GOT3 (cell line): ENCODE measurements around the gene MACROH2A1.

Experiments
- DNase-seq: peaks from one replicate; lab custom pipeline; 2025; ENCODE audit warnings: mixed read lengths; lab: John Stamatoyannopoulos, UW

Gene MACROH2A1

DNA sequence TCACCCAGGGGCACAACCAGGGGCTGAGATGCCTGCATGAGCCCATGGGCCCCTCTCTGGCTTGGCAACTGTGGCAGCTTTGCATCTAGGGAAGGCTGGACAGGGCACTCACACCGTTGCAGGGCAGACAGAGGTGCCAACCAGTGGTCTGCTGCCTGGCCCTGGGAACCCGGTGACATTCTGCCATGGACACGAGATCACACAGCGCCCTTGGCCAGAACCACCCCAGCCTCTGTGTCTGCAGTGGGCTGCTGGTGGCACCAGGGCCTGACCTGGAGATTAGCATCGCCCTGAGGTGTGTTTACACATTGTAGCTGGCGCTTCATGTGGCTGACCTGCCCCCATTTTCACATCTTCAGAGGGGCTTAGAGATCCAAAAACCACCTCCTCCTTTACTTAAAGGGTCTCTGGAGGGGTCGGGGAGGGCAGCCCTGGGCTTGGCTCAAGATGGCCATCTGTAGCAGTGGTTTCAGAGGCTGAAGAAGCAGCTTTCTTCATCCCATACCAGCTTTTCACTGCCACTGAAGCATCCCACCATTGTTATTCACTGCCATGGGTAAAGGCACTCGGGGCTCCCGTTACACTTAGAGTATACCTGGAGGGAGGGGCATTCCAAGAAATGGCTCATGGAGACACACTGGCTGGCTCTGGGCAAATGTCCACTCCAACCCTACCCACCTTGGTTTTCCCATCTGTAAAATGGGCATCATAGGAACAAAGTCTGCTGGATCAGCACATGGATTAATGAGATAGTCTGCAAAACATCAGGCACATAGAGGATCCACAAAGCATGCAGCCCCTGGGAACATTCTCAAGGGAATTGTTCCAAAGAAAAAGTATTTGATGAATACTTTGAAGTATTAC, 36.7 kb upstream of the MACROH2A1 start:
- DNase-seq: no peak

DNA sequence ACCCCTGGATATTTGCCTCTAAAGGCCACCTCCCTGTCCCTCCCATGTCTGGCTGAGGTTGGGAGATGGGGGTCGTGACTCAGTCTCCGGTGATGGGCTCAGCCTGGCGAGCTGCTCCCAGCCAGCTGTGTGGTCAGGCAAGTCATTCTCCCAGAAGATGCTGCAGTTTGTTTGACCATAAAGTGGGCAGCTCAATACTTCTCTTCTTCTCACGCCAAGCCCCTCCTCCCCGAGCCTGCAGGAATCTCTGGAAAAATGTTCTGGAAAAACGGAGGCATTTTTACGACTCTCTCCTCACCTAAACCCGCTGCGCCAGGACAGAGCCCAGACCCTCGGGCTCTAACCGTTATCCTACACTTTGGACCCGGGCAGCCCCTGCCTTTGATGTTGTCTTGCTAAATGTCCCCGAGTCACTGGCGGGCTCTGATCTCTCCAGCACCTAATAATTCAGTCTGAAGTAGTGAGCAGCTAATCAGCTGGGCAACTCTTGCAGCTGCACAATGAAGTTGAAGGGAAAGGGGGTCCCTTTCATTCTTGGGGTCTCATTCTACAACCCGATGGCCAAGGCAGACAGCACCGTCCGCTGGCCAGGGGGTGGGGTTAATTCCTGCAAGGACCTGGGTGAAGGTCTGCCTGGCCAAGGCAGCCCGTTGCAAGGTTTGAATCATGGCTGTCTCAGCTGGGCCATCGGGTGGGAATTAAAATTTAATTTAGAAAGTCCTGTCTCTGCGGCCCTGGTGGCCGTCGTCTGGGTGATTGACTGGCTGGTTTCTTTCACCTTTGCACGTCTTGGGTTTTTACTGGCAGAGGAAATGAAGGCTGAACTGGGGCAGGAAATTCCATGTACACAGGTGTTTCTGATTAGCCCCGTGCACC, 35.8 kb upstream of the MACROH2A1 start:
- DNase-seq: no peak

DNA sequence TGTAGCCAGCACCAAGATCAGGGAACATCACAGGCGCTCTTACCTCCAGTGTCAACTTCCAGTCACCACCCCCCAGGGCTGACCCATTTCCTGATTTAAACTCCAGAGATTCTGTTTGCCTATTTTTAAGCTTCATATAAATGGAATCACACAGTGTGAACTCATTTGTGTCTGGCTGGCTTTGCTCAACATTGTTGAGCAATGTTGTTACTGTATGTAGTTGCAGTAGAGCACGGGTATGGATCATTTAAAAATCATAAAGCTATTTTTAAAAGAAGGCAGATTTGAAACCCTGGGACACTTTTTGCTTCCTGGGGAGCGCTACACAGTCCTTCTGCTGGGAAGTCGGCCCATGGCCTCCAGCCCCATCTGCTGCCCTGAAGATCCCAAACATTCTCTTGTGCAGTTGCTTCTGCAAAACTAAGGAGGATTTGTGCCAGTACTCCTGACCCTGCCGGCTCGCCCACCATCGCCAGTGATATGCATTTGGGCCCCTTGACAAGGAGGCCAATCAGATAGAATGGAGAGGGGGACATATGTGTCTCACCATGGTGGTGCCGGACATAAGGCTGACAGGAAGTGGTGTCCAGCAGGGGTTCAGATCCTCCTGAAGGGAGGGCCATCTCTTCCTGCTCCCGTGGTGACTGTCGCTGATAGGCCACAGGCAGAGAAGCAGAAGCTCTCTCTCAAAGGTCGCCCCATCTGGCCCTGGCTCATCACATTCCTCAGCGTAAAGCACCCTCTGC, 34.8 kb upstream of the MACROH2A1 start:
- DNase-seq: no peak

DNA sequence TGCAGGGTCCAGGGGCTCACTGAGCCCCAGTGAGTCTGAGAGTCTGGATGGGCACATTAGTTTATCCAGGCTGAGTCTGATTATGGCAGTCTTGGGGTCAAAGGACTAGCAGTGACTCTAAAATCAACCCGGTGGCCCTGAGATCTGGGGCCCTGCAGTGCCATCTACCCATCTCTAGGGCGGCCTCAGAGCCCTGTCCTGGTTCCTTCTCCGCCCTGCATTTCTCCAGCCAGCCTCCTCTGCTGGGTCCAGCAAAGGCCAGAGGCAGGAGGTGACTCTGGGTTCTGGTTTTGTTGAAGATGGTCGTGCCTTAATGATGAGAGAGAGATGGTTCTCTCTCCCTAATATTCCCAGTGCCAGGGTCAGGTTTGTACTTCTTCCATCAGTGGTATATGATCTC, 33.1 kb upstream of the MACROH2A1 start:
- no peak for DNase-seq

DNA sequence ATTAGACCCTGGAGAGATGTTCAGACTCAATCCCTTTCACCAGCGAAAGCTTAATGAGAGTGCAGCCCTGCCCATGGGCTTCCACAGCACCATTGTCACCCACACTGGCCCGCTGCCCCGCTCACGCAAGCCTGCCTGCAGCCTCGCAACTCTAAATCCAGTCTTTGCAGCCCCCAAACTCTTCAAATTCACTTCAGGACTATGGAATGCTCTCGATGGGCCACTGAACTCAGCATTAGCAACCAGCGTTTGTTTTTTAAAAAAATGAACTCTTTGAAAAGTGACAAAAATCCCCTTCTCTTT, 31.1 kb upstream of the MACROH2A1 start:
- no peak for DNase-seq

DNA sequence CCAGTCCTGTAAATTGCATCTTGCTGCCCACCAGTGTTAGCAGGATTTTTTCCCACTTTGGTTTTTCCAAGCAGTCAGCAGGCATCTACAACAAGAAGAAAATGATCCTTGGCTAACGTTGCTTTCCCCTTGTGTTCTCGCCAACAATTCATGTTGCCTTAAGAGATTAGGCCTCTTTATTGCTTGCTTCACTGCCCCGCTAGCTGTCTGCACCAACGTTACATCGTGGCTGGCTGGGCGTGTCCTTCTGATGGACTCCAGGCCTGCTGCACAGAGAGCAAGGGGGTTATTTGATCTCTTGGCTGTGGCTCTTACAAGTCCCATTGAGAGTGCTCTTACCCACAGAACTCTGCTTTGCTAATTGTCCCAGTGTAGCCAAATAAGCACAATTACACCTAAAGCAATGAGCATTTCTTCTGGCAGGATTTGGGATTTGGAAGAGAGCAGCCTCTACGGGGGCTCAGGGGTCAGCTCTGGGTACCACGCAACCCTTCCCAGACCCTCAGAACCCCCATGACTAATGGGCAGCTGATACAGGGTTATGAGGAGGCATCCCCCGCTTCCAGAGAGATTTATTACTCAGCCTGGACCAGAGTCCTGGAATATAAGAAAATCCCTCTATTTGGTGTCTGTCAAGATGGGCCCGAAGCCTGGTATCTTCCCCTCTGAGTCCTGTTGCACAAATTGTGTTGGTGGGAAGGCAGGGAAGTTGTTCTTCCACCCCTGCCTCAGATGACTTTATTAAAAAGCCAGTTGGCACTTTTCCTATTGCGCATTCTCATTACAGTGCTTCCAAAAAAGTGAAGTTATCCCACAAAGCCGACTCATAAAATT, 30.5 kb upstream of the MACROH2A1 start:
- no peak for DNase-seq

DNA sequence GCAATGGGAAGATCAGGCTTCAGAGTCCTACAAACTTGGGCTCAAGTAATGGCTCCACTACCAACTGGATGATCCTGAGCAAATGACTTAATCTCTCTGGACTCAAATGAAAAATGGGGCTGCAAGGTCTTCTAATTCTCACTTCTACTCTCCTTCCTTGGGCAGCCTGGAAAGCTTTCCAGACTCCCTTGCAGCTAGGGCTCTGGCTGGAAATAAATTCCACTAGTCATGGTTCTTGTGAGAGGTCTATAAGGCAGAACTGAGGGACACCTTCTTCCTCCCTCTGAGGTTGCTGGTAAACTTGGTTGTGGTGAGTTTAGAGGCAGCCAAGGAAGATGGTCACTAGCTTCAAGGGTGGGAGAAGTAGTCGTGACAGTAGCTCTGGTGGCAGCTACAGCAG, 29.6 kb upstream of the MACROH2A1 start:
- DNase-seq: no peak

DNA sequence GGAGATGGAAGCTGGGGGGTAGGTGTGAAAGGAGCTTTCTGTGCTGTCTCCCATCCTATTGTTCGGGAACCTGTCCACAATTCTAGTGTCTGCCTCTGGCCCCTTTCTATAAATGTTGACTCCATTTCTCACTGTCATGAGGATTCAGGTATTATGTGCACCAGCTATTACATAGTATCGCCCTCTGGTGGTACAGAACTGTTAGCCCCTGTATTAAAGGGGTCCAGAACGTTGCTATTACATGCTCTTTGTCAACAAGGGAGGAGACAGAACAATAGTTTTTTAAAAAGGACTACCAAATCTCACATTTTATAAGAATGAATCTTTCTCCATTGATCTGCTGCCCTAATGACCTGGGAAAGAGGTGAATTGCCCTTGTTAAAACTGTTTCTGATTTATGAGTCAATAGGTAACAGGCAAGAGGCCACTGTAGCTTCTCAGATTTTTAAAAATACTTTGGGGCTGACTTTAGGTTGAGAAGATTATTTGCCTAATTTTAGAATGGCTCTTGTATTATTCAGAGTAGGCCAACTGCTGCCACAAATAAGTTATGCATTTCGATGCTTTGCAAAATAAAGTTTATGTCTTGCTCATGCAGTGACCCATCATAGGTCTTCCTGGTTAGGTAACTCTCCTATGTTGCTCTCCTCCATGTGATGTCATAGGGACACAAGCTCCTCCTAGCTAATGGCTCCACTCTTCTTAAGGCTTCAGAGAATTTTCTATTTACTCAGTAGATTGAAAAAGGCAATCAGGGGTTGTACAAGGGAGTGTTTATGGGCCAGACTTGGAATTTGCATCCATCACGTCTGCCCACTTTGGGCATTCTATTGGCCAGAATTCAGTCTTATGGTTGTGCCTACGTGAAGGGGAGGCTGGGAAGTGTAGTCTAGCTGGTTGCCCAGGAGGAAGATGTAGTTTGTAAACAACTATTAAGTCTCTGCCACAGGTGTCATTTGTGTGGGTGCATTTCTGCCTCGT, 27.4 kb upstream of the MACROH2A1 start:
- no peak for DNase-seq

DNA sequence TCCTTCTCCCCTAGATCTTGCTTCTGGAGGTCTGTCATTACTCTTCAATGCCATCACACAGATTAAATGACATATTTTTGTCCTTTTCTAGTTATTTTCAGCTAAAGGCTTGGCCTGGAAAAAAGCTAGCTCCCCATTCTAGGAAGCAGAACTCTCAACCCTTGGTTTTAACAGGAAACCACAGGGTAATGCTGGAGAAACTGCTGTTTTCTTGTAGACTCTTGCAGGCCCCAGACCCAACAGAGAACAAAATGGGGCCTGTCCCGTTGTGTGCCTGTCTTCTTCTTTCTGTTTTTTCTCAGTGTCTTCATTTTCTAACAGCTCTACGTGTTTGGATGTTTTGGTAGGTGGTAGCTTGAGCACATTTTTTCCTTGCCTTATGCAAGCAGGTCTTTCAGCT, 26.6 kb upstream of the MACROH2A1 start:
- no peak for DNase-seq

DNA sequence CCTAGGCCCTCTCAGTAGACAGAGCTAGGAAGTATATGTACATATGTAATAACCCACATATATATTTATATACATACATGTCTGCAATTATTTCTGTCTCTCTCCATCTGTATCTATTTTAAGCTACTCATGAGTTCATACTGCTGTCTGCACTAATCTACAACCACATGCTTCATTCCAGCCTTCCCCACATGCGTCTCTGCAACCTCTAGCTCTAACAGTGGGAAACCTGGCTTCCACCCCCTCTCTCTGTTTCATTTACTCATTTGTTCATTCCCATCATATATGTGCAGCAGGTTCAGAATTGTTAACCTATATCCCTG, 24.8 kb upstream of the MACROH2A1 start:
- DNase-seq: no peak

DNA sequence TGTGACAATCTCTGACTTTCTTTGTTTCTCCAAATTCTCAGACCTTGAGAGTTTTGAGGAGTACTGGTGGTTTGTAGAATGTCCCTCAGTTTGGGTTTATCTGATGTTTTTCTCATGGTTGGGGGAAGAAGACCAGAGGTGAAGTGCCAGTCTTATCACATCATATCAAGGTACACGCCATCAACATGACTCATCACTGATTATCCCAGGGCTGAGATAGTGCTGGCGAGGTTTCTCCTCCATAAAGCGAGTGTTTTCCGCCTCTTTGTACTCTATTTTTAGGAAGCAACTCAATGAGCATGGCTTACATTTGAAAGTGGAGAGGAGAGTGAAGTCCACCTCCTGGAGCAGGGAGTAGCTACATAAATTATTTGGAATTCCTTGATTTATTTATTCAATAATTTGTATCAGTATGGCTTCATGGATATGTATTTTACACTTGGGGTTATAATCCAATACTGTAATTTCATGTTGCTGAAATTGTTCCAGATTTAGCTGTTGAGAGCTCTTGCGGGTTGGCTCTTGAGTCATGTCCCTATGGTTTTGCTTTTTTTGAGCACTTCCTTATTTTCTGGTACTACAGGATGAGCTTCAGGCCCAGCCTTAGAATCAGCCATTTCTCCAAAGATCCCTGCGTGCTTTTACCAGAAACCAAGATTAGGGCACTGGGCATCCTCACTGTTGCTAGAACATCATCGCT, 24.3 kb upstream of the MACROH2A1 start:
- no peak for DNase-seq

DNA sequence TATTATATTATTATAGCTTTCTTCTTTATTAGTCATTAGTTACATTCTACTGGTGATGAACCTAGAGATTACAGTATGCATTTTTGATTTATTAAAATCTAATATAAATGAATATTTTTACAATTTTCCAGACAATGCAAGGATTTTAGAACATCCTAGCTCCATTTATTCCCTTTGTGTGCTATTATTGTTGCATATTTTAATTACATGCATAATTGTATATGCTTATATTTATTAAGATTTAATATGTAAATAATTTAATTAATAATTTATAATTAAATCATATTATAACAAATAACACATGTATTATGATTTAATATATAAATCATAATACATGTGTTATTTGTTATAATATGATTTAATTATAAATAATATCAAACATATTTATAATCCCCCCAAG, 23.4 kb upstream of the MACROH2A1 start:
- no peak for DNase-seq

DNA sequence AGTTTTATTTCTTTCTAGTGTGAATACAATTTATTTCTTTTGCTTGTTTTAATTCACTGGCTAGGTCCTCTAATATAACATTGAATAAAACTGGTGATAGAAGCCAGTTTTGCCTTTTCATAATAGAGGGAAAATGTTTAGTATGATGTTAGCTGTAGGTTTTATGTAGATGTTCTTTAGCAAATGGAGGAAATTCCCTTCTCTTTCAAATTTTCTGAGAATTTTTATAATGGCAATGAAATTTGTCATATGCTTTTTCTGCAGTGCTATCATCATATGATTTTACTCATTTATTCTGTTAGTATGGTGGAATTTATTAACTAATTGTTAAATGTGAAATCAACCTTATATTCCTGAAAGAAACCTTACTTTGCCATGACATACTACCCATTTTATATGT, 18.1 kb upstream of the MACROH2A1 start:
- no peak for DNase-seq

DNA sequence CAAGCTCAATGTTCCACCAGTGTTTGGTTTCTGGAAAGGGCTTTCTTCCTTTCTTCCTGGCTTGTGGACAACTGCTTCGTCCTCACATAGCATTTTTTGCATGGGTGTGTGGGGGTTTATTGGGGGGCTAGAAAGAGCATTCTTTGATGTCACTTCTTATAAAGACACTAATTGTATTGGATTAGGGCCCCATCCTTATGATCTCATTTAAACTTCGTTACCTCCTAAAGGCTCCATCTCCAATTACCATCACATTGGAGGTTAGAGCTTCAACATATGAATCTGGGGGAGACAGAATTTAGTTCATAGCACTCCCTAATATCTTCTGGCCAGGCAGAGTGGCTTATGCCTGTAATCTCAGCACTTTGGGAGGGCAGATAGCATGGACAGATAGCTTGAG, 6.1 kb upstream of the MACROH2A1 start:
- DNase-seq: no peak

DNA sequence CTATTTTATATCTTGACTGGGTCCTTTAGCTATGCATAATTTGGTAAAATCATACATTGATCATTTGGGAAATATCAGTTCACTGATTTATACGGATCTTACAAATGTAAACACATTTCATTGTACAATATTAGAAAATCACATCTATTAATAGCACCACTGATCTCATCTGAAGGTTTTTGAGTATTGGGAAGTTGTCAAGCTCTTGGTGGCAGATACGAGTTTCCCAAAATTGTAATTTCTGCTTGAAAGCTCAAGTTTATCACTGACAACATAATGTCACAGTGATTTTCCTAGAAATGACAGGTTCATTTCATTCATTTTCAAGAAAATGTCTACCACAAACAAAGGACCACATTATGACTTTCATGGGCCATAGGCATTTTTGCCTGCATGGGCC, 3.0 kb upstream of the MACROH2A1 start:
- DNase-seq: no peak

DNA sequence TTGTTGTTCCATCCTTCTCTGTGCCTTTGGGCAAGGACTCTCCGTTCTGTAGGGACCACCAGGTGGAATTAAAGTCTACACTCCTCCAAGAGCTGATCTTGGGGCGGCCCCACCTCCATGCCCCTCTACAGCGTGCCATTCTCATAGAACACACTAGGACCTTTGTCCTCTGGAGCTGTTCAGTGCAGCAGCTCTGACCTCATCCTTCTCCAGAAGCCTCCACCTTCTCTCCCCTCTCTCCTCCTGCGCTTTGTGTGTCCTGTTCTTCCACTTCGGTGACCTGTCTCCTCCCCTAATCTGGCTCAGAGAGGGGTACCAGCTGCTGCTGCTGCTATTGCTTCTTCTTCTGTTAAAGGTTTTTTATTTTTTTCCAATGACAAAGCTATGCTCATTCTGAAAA, 1.8 kb upstream of the MACROH2A1 start:
- DNase-seq: no peak

DNA sequence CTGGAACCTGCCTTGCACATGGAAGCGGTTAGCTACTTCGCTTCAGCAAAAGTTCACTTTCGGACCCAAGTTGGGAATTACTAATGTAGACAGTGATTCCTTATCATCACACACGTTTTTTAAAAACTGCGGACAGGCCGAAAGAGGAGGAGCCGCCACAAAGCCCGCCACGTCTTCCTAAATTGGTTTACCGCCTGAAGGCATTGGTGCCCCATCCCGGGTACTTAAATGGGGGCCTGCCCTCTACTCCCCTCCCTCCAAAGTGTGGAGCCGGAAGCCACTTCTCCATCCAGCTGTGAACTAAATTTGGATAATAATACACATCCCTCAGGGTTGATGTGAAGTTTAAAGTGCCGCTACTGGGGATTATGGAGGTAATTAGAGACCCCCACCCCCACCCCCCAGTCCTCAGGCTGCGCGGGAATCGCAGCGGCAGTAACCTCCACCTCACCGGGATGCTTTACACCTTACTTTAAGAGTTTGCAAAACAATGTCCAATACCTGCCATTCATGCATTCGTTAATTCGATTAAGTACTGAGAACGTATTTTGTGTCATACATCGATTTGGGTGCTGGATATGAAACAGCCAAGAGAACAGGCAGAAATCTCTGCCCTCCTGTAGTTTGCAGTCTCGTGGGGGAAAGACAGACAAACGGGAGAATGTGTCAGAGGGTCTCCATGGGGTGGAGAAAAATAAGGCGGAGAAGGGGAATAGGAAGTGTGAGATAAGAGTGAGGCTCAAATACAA, 937 bp upstream of the MACROH2A1 start:
- DNase-seq: no peak

DNA sequence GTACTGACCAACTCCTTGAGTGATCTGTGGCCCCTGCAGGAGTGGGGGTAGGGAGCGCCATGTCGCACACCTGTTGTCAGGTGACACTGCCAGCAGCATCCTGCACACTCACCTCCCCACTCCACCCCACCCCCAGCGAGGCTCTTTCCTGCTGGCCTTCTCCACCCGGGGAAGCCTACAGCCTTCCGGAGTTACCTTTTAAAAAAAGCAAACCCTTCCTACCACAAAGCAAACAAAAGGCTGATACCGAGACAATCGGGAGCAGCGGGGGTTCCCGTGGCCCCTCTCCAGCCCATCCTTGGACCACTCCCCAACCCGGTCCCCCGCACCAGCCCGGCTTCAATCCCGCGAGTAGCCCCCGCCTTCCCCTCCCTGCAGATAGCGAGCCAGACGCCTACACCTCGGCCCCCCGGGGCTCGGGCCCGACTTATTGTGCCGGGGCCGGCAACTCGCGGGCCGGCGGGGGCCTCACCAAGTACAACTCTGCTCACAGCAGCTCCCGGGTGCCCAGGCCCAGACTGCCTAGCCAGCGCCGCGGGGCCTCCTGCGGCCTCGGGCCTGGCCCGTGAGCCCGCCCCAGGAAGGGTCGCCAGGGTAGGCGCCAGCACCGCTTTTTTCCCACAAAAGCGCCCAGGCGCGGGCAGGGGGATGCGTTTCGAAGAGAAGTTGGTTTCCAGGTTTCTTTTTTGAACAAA, 724 bp downstream of the MACROH2A1 start:
- no peak for DNase-seq

DNA sequence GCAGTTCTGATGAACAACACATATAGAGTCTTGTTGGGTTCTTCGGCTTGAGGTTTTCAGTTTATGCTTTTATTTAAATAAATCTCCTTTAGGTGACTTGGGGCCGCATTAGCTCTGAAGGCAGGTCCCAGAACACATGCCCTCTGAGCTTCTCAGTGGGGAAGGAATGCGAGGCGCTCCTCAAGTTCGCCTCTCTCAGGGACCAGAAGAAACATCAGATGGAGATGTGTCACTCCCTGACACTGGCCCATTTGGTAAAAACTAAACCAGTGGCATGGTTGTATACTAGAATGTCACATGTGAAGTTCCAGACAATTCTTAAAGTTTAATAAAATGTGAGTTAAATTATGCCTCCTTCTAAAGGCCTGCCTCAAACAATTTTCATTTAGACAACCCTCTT, 1.9 kb downstream of the MACROH2A1 start:
- DNase-seq: no peak
